ENCODE results near the gene TAS1R3.

- TF ChIP-seq CTCF (IDR thresholded peaks at IDR 0.05) (peak; percentile 46), EZH2 (IDR thresholded peaks at IDR 0.05; ENCODE audit: borderline replicate concordance, insufficient read depth, low read depth, low read length, poor library complexity, severe bottlenecking) (no peak)
Measured at GRCh38 chr1:1349256-1350012, 18.4 kb downstream of the TAS1R3 start, which contains the start of gene DVL1.
